Measurements from ENCODE around the gene PLAU.

The PLAU gene

GRCh38 chr10:73893426-73893825 is 17.5 kb upstream of the PLAU start:
- in situ Hi-C loops (cut with MboI; ENCODE audit: low sequenced_read_pairs), result loop anchor here (25.0 kb wide), 1 partner anchor 194 kb away; no protein-coding TSS in a partner anchor

- in situ Hi-C loops (cut with MboI; ENCODE audit: low sequenced_read_pairs), result loop anchor here (25.0 kb wide), 1 partner anchor 193 kb away; no protein-coding TSS in a partner anchor
Measured at GRCh38 chr10:73894245-73894971, 16.5 kb upstream of the PLAU start.

GRCh38 chr10:73895381-73895780 is 15.6 kb upstream of the PLAU start:
- in situ Hi-C loops (cut with MboI; ENCODE audit: low sequenced_read_pairs), result loop anchor here (25.0 kb wide), 1 partner anchor 192 kb away; no protein-coding TSS in a partner anchor

GRCh38 chr10:73897693-73898092 is 13.2 kb upstream of the PLAU start:
- in situ Hi-C loops (cut with MboI; ENCODE audit: low sequenced_read_pairs), result loop anchor here (25.0 kb wide), 1 partner anchor 190 kb away; no protein-coding TSS in a partner anchor

- in situ Hi-C loops (cut with MboI; ENCODE audit: low sequenced_read_pairs), result loop anchor here (25.0 kb wide), 1 partner anchor 188 kb away; no protein-coding TSS in a partner anchor
Measured at GRCh38 chr10:73898730-73899410, 12.1 kb upstream of the PLAU start.

- in situ Hi-C loops (cut with MboI; ENCODE audit: low sequenced_read_pairs), result loop anchor here (25.0 kb wide), 1 partner anchor 188 kb away; no protein-coding TSS in a partner anchor
Measured at GRCh38 chr10:73899423-73899822, 11.5 kb upstream of the PLAU start.

GRCh38 chr10:73900064-73900463 is 10.9 kb upstream of the PLAU start:
- in situ Hi-C loops (cut with MboI; ENCODE audit: low sequenced_read_pairs), result no loop called here

- in situ Hi-C loops (cut with MboI; ENCODE audit: low sequenced_read_pairs), result no loop called here
Measured at GRCh38 chr10:73901261-73901660, 9.7 kb upstream of the PLAU start.

- in situ Hi-C loops (cut with MboI; ENCODE audit: low sequenced_read_pairs), result no loop called here
Measured at GRCh38 chr10:73902351-73902750, 8.6 kb upstream of the PLAU start.

GRCh38 chr10:73905256-73906020 is 5.5 kb upstream of the PLAU start:
- in situ Hi-C loops (cut with MboI; ENCODE audit: low sequenced_read_pairs), result no loop called here

- in situ Hi-C loops (cut with MboI; ENCODE audit: low sequenced_read_pairs), result no loop called here
Measured at GRCh38 chr10:73906524-73907447, 4.1 kb upstream of the PLAU start.

- in situ Hi-C loops (cut with MboI; ENCODE audit: low sequenced_read_pairs), result no loop called here
Measured at GRCh38 chr10:73907841-73908517, 3.0 kb upstream of the PLAU start.

- in situ Hi-C loops (cut with MboI; ENCODE audit: low sequenced_read_pairs), result no loop called here
Measured at GRCh38 chr10:73908853-73909539, 1.9 kb upstream of the PLAU start.

- in situ Hi-C loops (cut with MboI; ENCODE audit: low sequenced_read_pairs), result no loop called here
Measured at GRCh38 chr10:73909540-73910115, 1.3 kb upstream of the PLAU start.

GRCh38 chr10:73910401-73910763 is 550 bp upstream of the PLAU start:
- in situ Hi-C loops (cut with MboI; ENCODE audit: low sequenced_read_pairs), result no loop called here

- in situ Hi-C loops (cut with MboI; ENCODE audit: low sequenced_read_pairs), result no loop called here
Measured at GRCh38 chr10:73911553-73912004, 647 bp downstream of the PLAU start.

GRCh38 chr10:73914036-73914435 is 3.1 kb downstream of the PLAU start:
- in situ Hi-C loops (cut with MboI; ENCODE audit: low sequenced_read_pairs), result no loop called here

- in situ Hi-C loops (cut with MboI; ENCODE audit: low sequenced_read_pairs), result no loop called here
Measured at GRCh38 chr10:73915206-73915851, 4.4 kb downstream of the PLAU start.

Data from HL-60/S4 treated with retinoic acid at 250 ng/mL for 4 days and 3 days (cell line).